HepG2 (cell line): Measurements from ENCODE around the gene BABAM2.

Experiments
- EZH2 ChIP-seq: conservative IDR thresholded peaks from 2 replicates; pipeline ENCODE4 v1.6.1; 2012; ENCODE audit warnings: mild to moderate bottlenecking, low read depth, low read length, moderate library complexity
- POLR2A ChIP-seq, 2 experiments: IDR thresholded peaks; 2 replicates each; pipeline ENCODE4 v1.6.1; 2011; ENCODE audit warnings: low read depth in 2 of 2, low read length in 2 of 2, mild to moderate bottlenecking in 1 of 2, moderate library complexity in 1 of 2; ENCODE audit not compliant: insufficient read depth in 1 of 2
- RFX5 ChIP-seq: IDR thresholded peaks from 2 replicates; pipeline ENCODE4 v1.6.1; 2011; ENCODE audit warnings: low read depth, low read length, improper control_type of control experiment
- SALL2 ChIP-seq: sonication (generic); formaldehyde crosslinking; IDR thresholded peaks from 2 replicates; pipeline ENCODE4 v1.8.1; 2023; ENCODE audit warnings: mild to moderate bottlenecking, missing genetic modification reagents, inconsistent platforms
- ZNF264 ChIP-seq: sonication (generic); formaldehyde crosslinking; IDR thresholded peaks from 2 replicates; pipeline ENCODE4 v1.4.0; 2020; ENCODE audit warnings: missing genetic modification reagents
- ZNF687 ChIP-seq: sonication (generic); formaldehyde crosslinking; IDR thresholded peaks from 2 replicates; pipeline ENCODE4 v1.5.1; 2020; ENCODE audit warnings: mild to moderate bottlenecking, missing genetic modification reagents, moderate library complexity
- ZNF704 ChIP-seq: sonication (generic); formaldehyde crosslinking; IDR thresholded peaks from 2 replicates; pipeline ENCODE4 v1.8.1; 2023; ENCODE audit warnings: mild to moderate bottlenecking, inconsistent platforms, moderate library complexity, missing genetic modification reagents, borderline replicate concordance
- ZNF790 ChIP-seq: sonication (generic); formaldehyde crosslinking; IDR thresholded peaks from 2 replicates; pipeline ENCODE4 v1.8.0; 2022; ENCODE audit warnings: missing genetic modification reagents, mild to moderate bottlenecking, borderline replicate concordance

- no peak for TF ChIP-seq SALL2 (CRISPR knock-in tag)
- no peak for TF ChIP-seq ZNF790
- TF ChIP-seq ZNF264 (CRISPR knock-in tag) = no peak
- no peak for TF ChIP-seq POLR2A (IDR thresholded peaks at IDR 0.05; ENCODE audit: insufficient read depth in 1 of 2, low read depth in 2 of 2, low read length in 2 of 2)
- no peak for TF ChIP-seq RFX5
- TF ChIP-seq EZH2 = no peak
- no peak for TF ChIP-seq ZNF687 (CRISPR knock-in tag)
- TF ChIP-seq ZNF704 (CRISPR knock-in tag) = no peak
Observed at GRCh38 chr2:28158791-28159190, 268.3 kb downstream of the BABAM2 start.
